GM10847 (cell line): ENCODE measurements around the gene FRMD4A.

ENCODE experiments used
- POLR2A ChIP-seq: IDR thresholded peaks from 2 replicates; pipeline ENCODE4 v1.6.1; 2011; ENCODE audit not compliant: insufficient read length; ENCODE audit errors: extremely low read depth

The FRMD4A gene

DNA sequence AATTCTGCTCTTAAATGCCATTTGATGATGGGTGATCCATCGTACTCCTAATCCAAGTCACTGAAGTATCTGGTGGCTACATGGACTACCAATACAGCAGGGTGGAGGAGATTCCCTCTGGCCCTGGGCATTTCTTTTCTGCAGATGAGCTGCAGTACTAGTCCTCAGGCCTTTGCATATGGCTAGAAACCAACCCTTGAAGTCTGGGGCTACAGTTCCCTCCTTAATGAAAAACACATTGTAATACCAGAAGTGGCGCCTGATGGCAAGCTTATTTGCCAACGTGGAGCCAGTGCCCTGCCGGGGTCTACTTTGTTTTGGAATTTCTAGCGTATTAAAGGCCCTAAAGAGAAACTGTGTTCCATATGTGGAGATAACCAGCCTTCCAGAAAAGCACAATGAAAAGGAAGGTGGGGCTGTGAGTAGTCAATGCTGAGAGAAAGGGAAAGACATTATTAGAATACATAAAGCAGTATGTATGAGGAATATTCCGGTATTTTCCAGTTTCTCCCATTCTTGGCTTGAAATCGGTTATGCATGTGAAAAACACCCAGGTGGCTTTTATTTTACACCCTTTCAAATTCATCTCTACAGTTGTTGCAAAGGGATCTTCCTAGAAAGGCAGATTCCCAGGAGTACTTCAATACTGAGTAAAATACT is 375.2 kb downstream of the FRMD4A start:
- no peak for TF ChIP-seq POLR2A

DNA sequence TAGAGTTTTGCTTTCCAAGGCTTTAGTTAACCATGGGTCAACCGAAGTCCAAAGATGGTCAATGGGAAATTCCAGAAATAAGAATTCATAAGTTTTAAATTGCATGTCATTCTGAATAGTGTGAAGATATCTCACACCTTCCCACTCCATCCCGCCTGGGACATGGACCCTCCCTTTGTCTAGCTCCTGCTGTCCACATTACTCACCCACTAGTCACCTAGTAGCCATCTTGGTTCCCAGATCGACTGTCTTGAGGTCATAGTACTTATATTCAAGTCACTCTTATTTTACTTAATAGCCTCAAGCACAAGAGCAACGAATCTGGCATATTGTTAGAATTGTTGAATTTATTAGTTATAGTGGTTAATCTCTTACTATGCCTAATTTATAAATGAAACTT is 377.4 kb downstream of the FRMD4A start:
- no peak for TF ChIP-seq POLR2A

DNA sequence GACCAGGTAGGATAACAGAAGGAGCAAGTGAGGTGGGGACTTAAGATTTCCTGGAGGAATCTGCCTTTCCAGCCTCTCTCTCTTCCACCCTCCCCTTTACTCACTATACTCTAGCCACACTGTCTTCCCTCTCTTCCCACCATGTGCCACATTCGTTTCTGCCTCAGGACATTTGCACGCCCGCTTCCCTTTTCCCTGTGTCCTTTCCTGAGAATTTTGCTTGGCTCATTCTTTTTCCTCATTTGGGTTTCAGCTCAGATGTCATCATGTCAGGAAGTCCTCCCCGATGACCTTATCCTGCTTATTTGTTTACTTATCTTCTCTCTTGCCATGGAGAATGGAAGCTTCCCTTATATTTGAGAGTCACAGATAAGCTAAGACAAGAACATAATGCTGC is 380.2 kb downstream of the FRMD4A start:
- TF ChIP-seq POLR2A, result no peak

DNA sequence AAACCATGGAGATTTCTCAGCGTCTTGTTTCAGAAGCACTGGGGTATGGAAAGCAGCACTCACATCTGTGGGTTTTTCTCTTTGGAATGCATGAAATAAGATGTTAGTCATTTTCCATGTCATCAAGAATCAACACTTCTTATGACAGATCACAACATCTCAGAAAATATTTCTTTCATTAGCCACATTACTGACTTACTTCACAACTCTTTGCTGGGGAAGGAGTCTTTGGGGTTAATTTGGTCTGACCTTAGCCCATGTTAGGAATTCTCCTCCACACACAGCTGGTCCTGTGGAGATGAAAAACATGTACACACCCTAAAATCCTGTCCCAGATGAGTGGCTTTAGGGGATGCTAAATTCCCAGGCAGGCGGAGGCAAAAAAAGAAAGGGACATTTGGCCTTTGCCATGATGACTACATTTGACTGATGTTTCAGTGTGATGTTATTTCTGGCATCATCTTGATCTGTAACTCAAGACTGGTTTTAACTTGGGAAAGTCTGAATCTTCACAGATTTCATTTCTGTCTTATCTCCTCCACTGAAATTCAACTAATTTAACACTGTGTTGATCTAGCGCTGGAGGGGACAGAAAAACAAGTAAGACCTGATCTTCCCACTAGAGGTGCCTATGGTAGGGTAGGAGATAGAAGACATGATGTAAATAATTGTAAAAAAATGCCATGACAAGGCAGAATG is 380.7 kb downstream of the FRMD4A start:
- no peak for TF ChIP-seq POLR2A

DNA sequence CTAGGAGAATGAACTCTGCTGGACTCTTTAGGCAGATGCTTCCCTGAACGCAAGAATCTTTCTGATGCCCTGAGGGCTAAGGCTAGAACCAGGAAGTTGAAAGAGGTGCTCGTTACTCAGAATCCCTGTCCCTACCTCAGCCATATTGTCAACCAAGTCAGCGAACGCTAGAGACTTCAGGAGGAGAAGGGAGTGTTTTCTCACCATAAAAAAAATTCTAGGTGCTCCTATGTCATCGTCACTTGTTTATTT is 384.6 kb downstream of the FRMD4A start:
- no peak for TF ChIP-seq POLR2A

DNA sequence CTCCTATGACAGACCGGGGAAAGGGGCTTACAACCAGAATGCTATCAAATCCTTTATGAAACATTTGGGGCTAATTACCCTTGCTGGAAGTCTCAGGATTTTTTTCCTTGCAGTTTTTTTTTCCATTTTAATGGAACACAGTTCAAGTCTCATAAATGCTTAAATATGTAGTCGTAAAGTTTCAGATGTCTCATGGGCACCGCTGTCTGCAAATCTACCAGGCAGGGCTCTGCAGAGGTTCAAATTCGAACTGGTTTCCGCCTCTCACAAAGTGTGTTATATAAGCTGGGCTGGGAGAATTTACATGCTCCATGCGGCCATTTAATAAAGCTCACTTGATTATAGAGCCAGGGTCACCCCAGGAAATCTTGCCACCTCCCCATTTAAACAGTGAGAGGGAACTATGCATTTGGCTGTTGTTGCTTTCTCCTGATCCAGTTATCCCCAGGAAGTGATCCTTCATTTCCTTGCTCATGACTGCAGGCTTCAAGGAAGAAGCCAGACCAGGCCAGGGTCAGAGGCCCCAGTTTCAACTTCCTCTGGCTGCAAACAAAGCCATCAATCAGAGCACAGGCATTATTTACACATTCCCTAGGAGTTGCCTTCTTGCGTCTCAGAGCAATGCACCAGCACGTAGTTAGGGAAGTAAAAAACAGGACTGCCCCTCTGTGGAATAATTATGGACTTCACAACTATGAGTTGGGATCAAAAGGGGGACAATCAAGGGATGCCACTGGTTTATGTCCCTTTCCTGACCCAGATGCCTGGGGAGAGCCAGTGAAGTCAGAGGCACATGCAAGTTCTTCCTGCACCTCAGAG is 385.1 kb downstream of the FRMD4A start:
- TF ChIP-seq POLR2A, result no peak

DNA sequence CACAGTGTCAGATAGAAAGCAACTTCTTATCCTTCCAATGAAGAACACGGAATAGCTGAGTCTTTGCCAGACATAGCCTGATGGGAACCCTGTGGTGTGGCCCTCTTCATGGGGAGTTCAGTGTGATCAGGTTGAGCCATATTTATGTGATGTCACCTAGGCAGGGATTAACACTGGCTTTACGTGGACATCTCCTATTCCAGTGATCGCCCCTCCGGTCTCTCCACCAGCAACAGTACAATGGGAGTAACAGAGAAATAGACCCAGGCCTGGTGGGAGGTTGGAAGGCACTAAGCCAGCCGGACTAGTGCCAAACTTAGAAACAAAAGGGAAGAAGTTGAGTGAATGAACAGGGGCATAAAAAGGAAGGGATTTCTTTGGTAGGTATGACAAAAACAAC is 385.9 kb downstream of the FRMD4A start:
- TF ChIP-seq POLR2A, result no peak

DNA sequence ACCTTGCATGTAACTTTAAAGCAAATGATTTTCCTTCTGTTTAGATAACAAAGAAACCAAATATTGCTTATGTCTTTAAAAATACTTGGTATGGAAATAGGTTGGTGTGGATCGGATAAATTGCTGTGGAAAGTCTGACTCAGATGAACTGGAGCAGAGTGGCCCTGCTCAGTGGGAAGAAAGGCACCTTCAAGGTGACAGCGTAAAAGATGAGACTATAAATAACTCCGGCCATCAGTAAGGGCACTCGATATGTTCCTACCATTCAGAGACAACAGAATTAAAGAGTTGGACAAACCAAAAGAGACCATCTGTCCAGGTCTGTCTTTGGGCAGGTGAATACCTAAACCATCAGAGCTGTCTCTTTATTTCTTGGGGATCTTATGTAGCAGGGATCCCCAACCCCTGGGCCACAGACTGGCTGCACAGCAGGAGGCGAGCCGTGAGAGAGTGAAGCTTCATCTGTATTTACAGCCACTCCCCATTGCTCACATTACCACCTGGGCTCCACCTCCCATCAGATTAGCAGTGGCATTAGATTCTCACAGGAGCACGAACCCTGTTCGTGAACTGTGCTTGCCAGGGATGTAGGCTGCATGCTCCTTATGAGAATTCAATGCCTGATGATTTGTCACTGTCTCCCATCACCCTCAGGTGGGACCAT is 386.9 kb downstream of the FRMD4A start:
- TF ChIP-seq POLR2A, result no peak

DNA sequence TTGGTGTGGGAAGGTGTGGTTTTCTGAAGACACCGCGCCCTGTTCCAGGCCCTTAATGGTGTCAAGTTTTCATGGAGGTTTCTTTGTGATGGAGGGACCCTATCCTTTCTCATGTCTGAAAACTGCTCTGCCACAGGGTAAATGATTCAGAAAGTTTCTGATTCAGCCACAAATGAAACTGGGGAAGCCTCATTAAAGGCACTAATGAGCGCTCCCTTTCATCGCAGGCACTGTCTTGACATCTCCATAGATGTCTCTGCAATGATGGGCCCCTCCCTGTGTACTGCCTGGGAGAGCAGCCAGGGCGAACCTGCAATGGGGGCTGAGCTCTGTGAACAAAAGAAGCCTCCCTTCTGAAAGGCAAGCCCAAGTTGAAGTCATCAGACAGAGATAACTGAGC is 388.7 kb downstream of the FRMD4A start:
- no peak for TF ChIP-seq POLR2A

DNA sequence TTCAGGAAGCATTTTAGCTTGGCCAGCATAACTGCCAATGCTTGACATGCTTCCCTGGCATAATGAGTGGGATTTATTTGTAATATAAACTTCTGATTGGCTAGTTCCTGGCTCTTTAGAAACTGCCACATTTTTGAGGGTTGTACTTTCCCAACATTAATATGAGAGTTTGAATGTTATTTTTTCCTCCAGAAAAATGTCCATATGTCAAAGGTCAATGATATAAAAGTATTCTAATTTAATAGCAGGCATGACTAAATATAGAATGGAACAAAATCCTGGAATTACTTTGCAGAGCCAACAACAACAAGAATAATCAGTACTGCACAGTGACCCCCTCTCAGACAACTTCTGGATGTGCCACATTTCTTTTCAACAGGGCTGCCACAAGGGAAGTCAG is 391.3 kb downstream of the FRMD4A start:
- TF ChIP-seq POLR2A, result no peak

DNA sequence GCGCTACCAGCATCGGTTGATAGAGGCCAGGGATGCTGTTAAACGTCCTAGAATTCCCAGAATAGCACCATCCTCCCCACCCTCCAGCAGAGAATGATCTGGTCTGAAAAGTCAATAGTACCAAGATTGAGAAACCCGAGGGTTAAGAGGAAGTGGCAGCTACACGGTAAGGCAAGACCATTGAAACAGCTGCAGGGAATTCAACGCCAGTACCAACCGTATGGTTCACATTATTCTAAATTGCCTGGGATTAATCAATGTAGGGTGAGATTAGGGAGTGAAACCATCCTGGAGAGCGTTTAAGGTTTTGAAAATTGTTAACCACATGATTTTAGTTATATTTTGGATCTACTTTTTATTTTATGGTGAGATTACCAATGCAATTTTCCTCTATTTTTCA is 391.8 kb downstream of the FRMD4A start:
- TF ChIP-seq POLR2A, result no peak

DNA sequence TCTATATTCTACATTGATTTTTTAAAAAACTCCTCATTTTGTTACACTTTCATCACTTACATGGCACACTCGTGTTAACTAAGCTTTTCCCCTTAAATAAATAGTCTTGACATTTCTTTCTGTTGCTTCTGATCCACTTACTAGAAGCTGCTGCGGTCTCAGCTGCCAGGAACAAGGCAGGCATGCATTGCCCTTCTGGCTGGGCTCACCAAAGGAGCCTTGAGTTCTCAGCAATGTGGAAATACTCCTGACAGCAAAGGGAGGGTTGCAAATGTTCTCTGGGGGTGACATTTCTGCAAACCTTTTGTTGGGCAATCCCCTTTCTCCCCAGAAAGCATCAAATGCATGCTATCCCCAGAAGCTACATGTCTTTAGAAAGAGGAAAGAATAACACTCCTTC is 393.9 kb downstream of the FRMD4A start:
- no peak for TF ChIP-seq POLR2A

DNA sequence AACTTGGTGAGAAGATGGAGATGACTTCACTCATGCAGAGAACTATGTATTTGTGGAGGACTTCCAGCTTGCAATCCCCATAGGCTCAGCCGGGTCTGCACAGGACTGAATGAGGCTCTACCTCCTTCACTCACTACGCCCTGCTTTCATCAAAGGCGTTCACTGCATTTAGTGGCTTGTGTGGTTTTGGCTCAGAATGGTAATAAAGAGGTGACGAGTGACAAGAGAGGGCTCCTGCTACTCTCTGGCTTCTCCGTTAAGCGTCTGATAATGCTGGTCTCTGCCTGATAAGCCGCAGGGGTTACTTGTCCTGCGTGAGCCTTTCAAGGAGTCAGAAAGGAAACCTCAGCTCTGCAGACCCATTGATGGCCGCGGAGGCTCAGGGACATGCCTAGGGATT is 400.6 kb downstream of the FRMD4A start:
- no peak for TF ChIP-seq POLR2A

DNA sequence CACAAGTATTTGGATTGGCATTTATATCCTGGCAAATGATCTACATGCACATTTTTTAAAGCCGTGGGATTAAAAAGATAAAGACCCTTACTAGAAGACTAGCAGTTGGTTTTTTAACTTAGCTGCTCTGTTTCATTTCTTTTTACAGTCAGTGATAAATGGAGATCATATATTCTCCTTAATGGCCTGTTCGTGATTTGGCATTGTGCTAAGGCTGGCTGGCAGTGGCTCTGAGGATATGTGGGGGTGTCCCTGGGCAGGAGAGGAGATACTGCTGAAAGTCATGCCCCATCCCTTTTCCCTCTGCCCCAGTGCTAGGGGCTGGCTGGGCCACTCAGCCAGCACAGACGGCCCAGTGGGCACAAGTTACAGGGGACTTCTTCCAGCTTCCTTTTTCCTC is 402.3 kb downstream of the FRMD4A start:
- no peak for TF ChIP-seq POLR2A

DNA sequence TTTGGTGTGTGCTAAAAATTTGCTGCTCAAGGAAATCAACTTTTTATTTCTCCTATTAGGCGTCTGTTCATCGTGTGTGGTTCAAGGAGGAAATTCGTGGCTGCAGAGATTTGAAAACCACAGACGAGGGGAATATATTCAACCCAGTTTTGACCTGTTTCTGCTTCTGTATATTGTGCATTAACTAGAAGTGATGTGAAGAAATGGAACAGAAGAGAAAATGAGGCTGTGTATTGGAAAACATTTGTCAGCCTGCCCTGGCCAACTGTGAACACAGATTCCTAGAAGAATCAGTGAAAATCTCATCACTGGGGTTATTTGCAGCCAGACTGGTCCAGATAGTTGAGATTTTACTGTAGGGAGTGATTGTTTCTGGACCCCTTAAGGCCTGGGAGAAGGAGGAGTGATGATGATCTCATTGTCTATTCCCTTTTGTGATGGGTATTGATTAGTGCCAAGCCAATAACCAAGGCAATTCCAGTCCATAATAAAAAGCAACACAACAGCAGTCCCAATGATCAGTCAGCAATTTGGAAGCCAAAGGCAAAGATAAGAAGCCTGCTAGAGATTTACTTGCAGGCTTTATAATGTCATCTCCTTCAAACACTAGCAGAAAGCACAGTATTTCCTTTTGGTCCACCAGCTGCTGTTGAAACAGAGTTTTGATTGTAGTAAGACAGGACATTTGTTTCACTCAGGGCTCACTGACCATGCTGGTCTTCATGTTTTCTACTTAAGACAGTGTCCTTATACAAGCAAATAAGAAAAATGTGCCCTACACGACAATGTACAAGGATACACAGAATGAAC is 404.5 kb downstream of the FRMD4A start:
- TF ChIP-seq POLR2A, result no peak
